Measurements from ENCODE around the gene PLXDC2.

Gene PLXDC2

DNA sequence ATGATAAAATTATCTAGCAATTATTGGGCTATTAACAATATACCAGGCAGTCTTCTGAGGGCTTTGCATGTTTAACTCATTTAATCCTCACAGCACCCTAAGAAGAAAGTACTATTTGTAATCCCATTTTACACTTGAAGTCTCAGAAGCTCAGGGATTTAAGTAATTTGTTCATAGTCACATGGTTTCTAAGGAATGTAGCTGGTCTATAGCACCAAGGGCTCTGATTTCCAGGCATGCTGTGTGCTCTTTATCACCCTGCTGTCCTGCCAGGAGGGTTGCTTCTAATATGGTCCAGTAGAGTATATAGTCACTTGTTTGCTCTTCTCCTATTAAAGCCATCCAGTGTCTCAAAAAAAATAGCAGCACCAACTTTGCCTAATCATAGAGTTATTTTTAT is 417.2 kb downstream of the PLXDC2 start:
- in situ Hi-C loops (cut with HindIII; ENCODE audit: low pct_ligation_motif_present, low sequenced_read_pairs), result no loop called here
- H3K27ac ChIP-seq, result no peak overlapping the region
- H3K27me3 ChIP-seq (replicated peaks), result no peaks in the 10 kb centered on the region
- DNase-seq, result no peak
- H3K36me3 ChIP-seq (replicated peaks), result no peaks in the 10 kb centered on the region
- H3K4me3 ChIP-seq (ENCODE audit: low read depth, low read length), result no peak overlapping the region
- TF ChIP-seq, protein P1, sequence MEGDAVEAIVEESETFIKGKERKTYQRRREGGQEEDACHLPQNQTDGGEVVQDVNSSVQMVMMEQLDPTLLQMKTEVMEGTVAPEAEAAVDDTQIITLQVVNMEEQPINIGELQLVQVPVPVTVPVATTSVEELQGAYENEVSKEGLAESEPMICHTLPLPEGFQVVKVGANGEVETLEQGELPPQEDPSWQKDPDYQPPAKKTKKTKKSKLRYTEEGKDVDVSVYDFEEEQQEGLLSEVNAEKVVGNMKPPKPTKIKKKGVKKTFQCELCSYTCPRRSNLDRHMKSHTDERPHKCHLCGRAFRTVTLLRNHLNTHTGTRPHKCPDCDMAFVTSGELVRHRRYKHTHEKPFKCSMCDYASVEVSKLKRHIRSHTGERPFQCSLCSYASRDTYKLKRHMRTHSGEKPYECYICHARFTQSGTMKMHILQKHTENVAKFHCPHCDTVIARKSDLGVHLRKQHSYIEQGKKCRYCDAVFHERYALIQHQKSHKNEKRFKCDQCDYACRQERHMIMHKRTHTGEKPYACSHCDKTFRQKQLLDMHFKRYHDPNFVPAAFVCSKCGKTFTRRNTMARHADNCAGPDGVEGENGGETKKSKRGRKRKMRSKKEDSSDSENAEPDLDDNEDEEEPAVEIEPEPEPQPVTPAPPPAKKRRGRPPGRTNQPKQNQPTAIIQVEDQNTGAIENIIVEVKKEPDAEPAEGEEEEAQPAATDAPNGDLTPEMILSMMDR (IDR thresholded peaks at IDR 0.05; ENCODE audit: low read depth, low read length, missing control alignments), result no peak

- H3K4me3 ChIP-seq (ENCODE audit: low read depth, low read length), result no peak overlapping the region
- no peak for DNase-seq
- TF ChIP-seq, protein P1 (IDR thresholded peaks at IDR 0.05; ENCODE audit: low read depth, low read length, missing control alignments), result no peak
- H3K36me3 ChIP-seq (replicated peaks), result no peaks in the 10 kb centered on the region
- H3K27ac ChIP-seq, result no peak overlapping the region
- H3K27me3 ChIP-seq (replicated peaks), result no peaks in the 10 kb centered on the region
- in situ Hi-C loops (cut with HindIII; ENCODE audit: low pct_ligation_motif_present, low sequenced_read_pairs), result no loop called here
These were observed 418.3 kb downstream of the PLXDC2 start for GRCh38 chr10:20234579-20234978.

- H3K27me3 ChIP-seq (replicated peaks), result no peaks in the 10 kb centered on the region
- no peaks in the 10 kb centered on the region for H3K36me3 ChIP-seq (replicated peaks)
- DNase-seq, result no peak
- no peak overlapping the region for H3K27ac ChIP-seq
- no peak overlapping the region for H3K4me3 ChIP-seq (ENCODE audit: low read depth, low read length)
- in situ Hi-C loops (cut with HindIII; ENCODE audit: low pct_ligation_motif_present, low sequenced_read_pairs), result no loop called here
- TF ChIP-seq, protein P1 (IDR thresholded peaks at IDR 0.05; ENCODE audit: low read depth, low read length, missing control alignments), result no peak
These were observed 420.9 kb downstream of the PLXDC2 start for GRCh38 chr10:20237091-20237570.

DNA sequence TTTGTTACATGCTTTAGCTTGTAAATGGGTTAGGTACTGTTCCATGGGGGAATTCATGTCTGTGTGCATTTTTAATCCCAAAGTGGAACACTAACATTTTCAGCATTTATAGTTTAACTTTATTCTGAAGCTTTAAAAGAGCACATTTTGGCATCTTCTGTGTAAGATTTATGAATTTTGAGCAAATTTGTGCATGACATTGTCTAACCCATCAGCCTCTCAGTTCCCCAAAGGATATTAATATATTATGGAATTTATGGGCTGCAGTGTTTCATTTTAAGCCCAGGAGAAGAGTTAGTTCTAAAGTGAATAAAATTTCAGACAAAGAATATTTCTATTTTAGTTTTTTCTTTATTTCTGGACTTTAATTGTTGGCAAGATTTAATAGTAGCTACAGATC is 421.4 kb downstream of the PLXDC2 start:
- Histone ChIP-seq H3K4me3 (ENCODE audit: low read depth, low read length) (no peak overlapping the region), H3K36me3 (replicated peaks) (no peaks in the 10 kb centered on the region), H3K27ac (no peak overlapping the region), H3K27me3 (replicated peaks) (no peaks in the 10 kb centered on the region)
- TF ChIP-seq, protein P1 (IDR thresholded peaks at IDR 0.05; ENCODE audit: low read depth, low read length, missing control alignments), result no peak
- no peak for DNase-seq
- in situ Hi-C loops (cut with HindIII; ENCODE audit: low pct_ligation_motif_present, low sequenced_read_pairs), result no loop called here

- no peak for DNase-seq
- no peak overlapping the region for H3K27ac ChIP-seq
- H3K27me3 ChIP-seq (replicated peaks), result no peaks in the 10 kb centered on the region
- no peaks in the 10 kb centered on the region for H3K36me3 ChIP-seq (replicated peaks)
- in situ Hi-C loops (cut with HindIII; ENCODE audit: low pct_ligation_motif_present, low sequenced_read_pairs), result no loop called here
- no peak overlapping the region for H3K4me3 ChIP-seq (ENCODE audit: low read depth, low read length)
- TF ChIP-seq, protein P1 (IDR thresholded peaks at IDR 0.05; ENCODE audit: low read depth, low read length, missing control alignments), result no peak
These were observed 424.4 kb downstream of the PLXDC2 start for GRCh38 chr10:20240643-20241042.

- H3K36me3 ChIP-seq (replicated peaks), result no peaks in the 10 kb centered on the region
- in situ Hi-C loops (cut with HindIII; ENCODE audit: low pct_ligation_motif_present, low sequenced_read_pairs), result no loop called here
- H3K27ac ChIP-seq, result no peak overlapping the region
- no peak overlapping the region for H3K4me3 ChIP-seq (ENCODE audit: low read depth, low read length)
- no peak for DNase-seq
- TF ChIP-seq, protein P1 (IDR thresholded peaks at IDR 0.05; ENCODE audit: low read depth, low read length, missing control alignments), result no peak
- H3K27me3 ChIP-seq (replicated peaks), result no peaks in the 10 kb centered on the region
These were observed 431.2 kb downstream of the PLXDC2 start for GRCh38 chr10:20247454-20247853.
